K562 (cell line): ENCODE results near the gene RHAG. TPM values are rescaled to one million over a fixed set of nuclear protein-coding genes. Genes with fewer than 3 reads are reported as not detected.

ENCODE experiments used
- CCNT2 ChIP-seq: IDR thresholded peaks from 2 replicates; pipeline ENCODE4 v1.6.1; 2011; ENCODE audit warnings: borderline replicate concordance, low read depth, mild to moderate bottlenecking, moderate library complexity, mixed read lengths, low read length; ENCODE audit not compliant: insufficient read length; ENCODE audit errors: extremely low read depth
- CEBPB ChIP-seq: fragments of 450-650 bp; IDR thresholded peaks from 2 replicates; pipeline ENCODE4 v1.6.1; 2016; ENCODE audit warnings: missing genetic modification characterization, missing compliant biosample characterization
- CEBPG ChIP-seq, 3 experiments: fragments of 200-800 bp in 1 of 3; sonication (Bioruptor generic) in 1 of 3; sonication (generic) in 1 of 3; formaldehyde crosslinking in 1 of 3; IDR thresholded peaks in 2 of 3; conservative IDR thresholded peaks in 1 of 3; 2 replicates each; pipeline versions ENCODE4 v1.6.1 to v1.8.0; 2016 to 2022; ENCODE audit warnings: missing compliant biosample characterization in 2 of 3, missing genetic modification characterization in 2 of 3, mild to moderate bottlenecking in 1 of 3, missing genetic modification reagents in 1 of 3
- FOS ChIP-seq: IDR thresholded peaks from 3 replicates; pipeline ENCODE4 v1.6.1; 2011; ENCODE audit not compliant: insufficient read length; ENCODE audit errors: extremely low read depth
- HDAC1 ChIP-seq, 2 experiments: fragments of 450-650 bp; IDR thresholded peaks; 2 replicates each; pipeline ENCODE4 v1.6.1; 2016 to 2017; ENCODE audit warnings: inconsistent platforms in 1 of 2, mild to moderate bottlenecking in 1 of 2, moderate library complexity in 1 of 2
- HDAC2 ChIP-seq: fragments of 450-650 bp; IDR thresholded peaks from 2 replicates; pipeline ENCODE4 v1.6.1; 2016; ENCODE audit warnings: mild to moderate bottlenecking
- MTA1 ChIP-seq: fragments of 450-650 bp; IDR thresholded peaks from 2 replicates; pipeline ENCODE4 v1.6.1; 2017; ENCODE audit warnings: borderline replicate concordance
- NEUROD1 ChIP-seq: fragments of 150-350 bp; IDR thresholded peaks from 2 replicates; pipeline ENCODE4 v1.6.1; 2014; ENCODE audit warnings: borderline replicate concordance, low read length, low read depth; ENCODE audit not compliant: partially characterized antibody
- POLR2H ChIP-seq: IDR thresholded peaks from 2 replicates; pipeline ENCODE4 v1.6.1; 2016; ENCODE audit warnings: missing genetic modification characterization, low read depth, mild to moderate bottlenecking, control low read depth, missing compliant biosample characterization, moderate library complexity
- SMARCE1 ChIP-seq: fragments of 450-650 bp; IDR thresholded peaks from 2 replicates; pipeline ENCODE4 v1.7.1; 2016; ENCODE audit warnings: mild to moderate bottlenecking
- SOX6 ChIP-seq: fragments of 450-650 bp; IDR thresholded peaks from 2 replicates; pipeline ENCODE4 v1.6.1; 2014; ENCODE audit warnings: mild to moderate bottlenecking
- TEAD4 ChIP-seq, 2 experiments: sonication (generic) in 1 of 2; formaldehyde crosslinking in 1 of 2; IDR thresholded peaks; 2 replicates each; pipeline versions ENCODE4 v1.6.1 to v1.8.0; 2012 to 2022; ENCODE audit warnings: borderline replicate concordance in 1 of 2, inconsistent platforms in 1 of 2, low read length in 1 of 2, mild to moderate bottlenecking in 1 of 2, missing genetic modification reagents in 1 of 2
- TOE1 ChIP-seq, 2 experiments: fragments of 450-650 bp in 1 of 2; sonication (generic) in 1 of 2; formaldehyde crosslinking in 1 of 2; IDR thresholded peaks; 2 replicates each; pipeline versions ENCODE4 v1.7.1 to v1.8.0; 2016 to 2022; ENCODE audit warnings: borderline replicate concordance in 2 of 2, mild to moderate bottlenecking in 2 of 2, antibody characterized with exemption in 1 of 2, inconsistent platforms in 1 of 2, low read depth in 1 of 2, missing genetic modification reagents in 1 of 2, moderate library complexity in 1 of 2
- ZNF143 ChIP-seq: sonication (generic); formaldehyde crosslinking; IDR thresholded peaks from 2 replicates; pipeline ENCODE4 v1.9.0; 2022; ENCODE audit warnings: mild to moderate bottlenecking, missing genetic modification reagents
- polyA plus RNA-seq, 8 experiments: library from polyadenylated mRNA; depleted of rRNA in 4 of 8; stranded (reverse) in 5 of 8; unstranded in 3 of 8; fragments of >200 nt; fragmentation: Nextera tagmentation in 2 of 8; fragmentation: Illumina TruSeq in 1 of 8; extraction: Ambion mirVana in 2 of 8; extraction: Trizol in 1 of 8; gene quantifications; 2 replicates each; pipeline versions ENCODE4 v1.2.1 to v1.2.3, GENCODE V29; 2011 to 2014; ENCODE audit warnings: inconsistent platforms in 1 of 8, missing spikeins in 1 of 8
- total RNA-seq, 7 experiments: library from RNA; depleted of rRNA in 6 of 7; stranded (reverse); fragments of >200 nt in 6 of 7; fragmentation: Illumina TruSeq in 2 of 7; extraction: Trizol in 2 of 7; gene quantifications; 2 replicates each; pipeline versions ENCODE4 v1.2.1 to v1.2.3, GENCODE V29; 2011 to 2021; ENCODE audit warnings: low replicate concordance in 1 of 7
- TF ChIP-seq, protein P1 (sequence below): fragments of 450-650 bp; IDR thresholded peaks from 2 replicates; pipeline ENCODE4 v1.6.1; 2018; ENCODE audit not compliant: partially characterized antibody
- TF ChIP-seq, protein P2 (sequence below): fragments of 450-650 bp; formaldehyde crosslinking; IDR thresholded peaks from 2 replicates; pipeline ENCODE4 v1.4.0; 2022; ENCODE audit warnings: missing genetic modification characterization
- TF ChIP-seq, protein P3 (sequence below): fragments of 450-650 bp; IDR thresholded peaks from 2 replicates; pipeline ENCODE4 v1.6.1; 2016
- TF ChIP-seq, protein P4 (sequence below): fragments of 250-450 bp; sonication (Bioruptor Pico); IDR thresholded peaks from 2 replicates; pipeline ENCODE4 v1.9.0; 2021; ENCODE audit warnings: mild to moderate bottlenecking

The RHAG gene
- total and polyA plus RNA-seq, 9 of the 15 experiments (the other 6 are each of a cell fraction or from before 2014, with no cell fraction given), result 290 to 1,202 (median 505) TPM

DNA sequence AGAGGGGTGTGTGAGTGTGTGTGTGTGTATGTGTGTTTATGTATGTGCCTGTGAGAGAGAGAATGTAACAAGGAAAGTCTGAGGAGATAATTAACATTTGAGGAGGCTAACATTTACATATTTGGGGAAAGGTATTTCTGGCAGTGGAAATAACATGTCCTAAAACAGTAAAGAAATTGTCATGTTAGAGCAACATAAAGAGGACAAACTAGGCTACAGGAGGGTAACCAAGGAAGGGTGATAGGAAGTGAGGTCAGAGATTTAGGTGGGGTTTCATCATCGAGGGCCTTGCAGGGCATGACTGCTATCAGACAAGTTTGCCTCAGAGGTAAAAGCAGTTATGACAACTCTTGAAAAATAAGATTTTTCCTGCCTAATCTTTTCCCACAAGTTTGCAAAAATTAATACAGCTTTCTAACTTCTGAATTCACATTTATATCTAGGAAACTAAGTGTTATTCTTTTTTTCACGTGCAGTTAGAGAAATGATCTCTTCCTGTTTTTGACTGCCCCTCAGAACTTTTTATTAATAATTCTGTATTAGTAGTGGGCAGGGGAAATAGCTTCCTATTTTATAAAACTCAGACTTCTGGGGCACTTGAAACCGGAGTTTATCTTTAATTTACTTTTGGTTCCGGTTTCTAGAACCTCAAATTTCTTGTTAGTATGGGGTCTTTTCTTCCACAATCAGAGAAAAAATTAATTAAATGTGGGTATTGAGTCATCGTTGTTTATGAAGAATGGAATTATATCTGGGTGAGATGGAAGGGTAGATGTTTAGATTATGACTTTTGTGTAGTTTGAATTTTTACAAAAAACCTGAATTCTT is 30.5 kb upstream of the RHAG start (continued):
- TF ChIP-seq, protein P1, sequence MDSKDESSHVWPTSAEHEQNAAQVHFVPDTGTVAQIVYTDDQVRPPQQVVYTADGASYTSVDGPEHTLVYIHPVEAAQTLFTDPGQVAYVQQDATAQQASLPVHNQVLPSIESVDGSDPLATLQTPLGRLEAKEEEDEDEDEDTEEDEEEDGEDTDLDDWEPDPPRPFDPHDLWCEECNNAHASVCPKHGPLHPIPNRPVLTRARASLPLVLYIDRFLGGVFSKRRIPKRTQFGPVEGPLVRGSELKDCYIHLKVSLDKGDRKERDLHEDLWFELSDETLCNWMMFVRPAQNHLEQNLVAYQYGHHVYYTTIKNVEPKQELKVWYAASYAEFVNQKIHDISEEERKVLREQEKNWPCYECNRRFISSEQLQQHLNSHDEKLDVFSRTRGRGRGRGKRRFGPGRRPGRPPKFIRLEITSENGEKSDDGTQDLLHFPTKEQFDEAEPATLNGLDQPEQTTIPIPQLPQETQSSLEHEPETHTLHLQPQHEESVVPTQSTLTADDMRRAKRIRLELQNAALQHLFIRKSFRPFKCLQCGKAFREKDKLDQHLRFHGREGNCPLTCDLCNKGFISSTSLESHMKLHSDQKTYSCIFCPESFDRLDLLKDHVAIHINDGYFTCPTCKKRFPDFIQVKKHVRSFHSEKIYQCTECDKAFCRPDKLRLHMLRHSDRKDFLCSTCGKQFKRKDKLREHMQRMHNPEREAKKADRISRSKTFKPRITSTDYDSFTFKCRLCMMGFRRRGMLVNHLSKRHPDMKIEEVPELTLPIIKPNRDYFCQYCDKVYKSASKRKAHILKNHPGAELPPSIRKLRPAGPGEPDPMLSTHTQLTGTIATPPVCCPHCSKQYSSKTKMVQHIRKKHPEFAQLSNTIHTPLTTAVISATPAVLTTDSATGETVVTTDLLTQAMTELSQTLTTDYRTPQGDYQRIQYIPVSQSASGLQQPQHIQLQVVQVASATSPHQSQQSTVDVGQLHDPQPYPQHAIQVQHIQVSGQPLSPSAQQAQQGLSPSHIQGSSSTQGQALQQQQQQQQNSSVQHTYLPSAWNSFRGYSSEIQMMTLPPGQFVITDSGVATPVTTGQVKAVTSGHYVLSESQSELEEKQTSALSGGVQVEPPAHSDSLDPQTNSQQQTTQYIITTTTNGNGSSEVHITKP, result peak; percentile 17
- TF ChIP-seq SMARCE1, result 0 out of 2 replicates have a peak, but pooled peaks have one; percentile 55
- peak in 1 of 2 experiments; percentile 45; a peak in 1 of 4 replicates for TF ChIP-seq HDAC1 (IDR thresholded peaks at IDR 0.05)
- TF ChIP-seq HDAC2, result peak; percentile 79; the same call in 1 of the 2 replicates
- TF ChIP-seq FOS, result no peak
- TF ChIP-seq CCNT2, result peak; percentile 26
- TF ChIP-seq SOX6, result peak; percentile 37; the same call in 1 of the 2 replicates
- TF ChIP-seq ZNF143 (CRISPR knock-in tag), result no peak
- TF ChIP-seq CEBPG (CRISPR knock-in tag; IDR thresholded peaks at IDR 0.05), result peak; percentile 87
- peak; percentile 86 to 91 for TF ChIP-seq CEBPG (tag; conservative IDR thresholded peaks at IDR 0.05 in 1 of 2, IDR thresholded peaks at IDR 0.05 in 1 of 2)
- TF ChIP-seq, protein P2, sequence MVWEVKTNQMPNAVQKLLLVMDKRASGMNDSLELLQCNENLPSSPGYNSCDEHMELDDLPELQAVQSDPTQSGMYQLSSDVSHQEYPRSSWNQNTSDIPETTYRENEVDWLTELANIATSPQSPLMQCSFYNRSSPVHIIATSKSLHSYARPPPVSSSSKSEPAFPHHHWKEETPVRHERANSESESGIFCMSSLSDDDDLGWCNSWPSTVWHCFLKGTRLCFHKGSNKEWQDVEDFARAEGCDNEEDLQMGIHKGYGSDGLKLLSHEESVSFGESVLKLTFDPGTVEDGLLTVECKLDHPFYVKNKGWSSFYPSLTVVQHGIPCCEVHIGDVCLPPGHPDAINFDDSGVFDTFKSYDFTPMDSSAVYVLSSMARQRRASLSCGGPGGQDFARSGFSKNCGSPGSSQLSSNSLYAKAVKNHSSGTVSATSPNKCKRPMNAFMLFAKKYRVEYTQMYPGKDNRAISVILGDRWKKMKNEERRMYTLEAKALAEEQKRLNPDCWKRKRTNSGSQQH (CRISPR knock-in tag), result 0 out of 2 replicates have a peak, but pooled peaks have one; percentile 66
- peak; percentile 42; the same call in 1 of the 2 replicates for TF ChIP-seq TEAD4 (IDR thresholded peaks at IDR 0.05; ENCODE audit: low read length)
- TF ChIP-seq TEAD4 (CRISPR knock-in tag; IDR thresholded peaks at IDR 0.05; ENCODE audit: borderline replicate concordance), result no peak
- TF ChIP-seq MTA1, result 0 out of 2 replicates have a peak, but pooled peaks have one; percentile 63
- TF ChIP-seq, protein P3, sequence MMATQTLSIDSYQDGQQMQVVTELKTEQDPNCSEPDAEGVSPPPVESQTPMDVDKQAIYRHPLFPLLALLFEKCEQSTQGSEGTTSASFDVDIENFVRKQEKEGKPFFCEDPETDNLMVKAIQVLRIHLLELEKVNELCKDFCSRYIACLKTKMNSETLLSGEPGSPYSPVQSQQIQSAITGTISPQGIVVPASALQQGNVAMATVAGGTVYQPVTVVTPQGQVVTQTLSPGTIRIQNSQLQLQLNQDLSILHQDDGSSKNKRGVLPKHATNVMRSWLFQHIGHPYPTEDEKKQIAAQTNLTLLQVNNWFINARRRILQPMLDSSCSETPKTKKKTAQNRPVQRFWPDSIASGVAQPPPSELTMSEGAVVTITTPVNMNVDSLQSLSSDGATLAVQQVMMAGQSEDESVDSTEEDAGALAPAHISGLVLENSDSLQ, result 0 out of 2 replicates have a peak, but pooled peaks have one; percentile 41
- peak; percentile 53 for TF ChIP-seq TOE1 (IDR thresholded peaks at IDR 0.05; ENCODE audit: borderline replicate concordance)
- TF ChIP-seq TOE1 (CRISPR knock-in tag; IDR thresholded peaks at IDR 0.05; ENCODE audit: borderline replicate concordance, low read depth), result no peak
- TF ChIP-seq CEBPB (tag), result peak; percentile 90
- TF ChIP-seq, protein P4, sequence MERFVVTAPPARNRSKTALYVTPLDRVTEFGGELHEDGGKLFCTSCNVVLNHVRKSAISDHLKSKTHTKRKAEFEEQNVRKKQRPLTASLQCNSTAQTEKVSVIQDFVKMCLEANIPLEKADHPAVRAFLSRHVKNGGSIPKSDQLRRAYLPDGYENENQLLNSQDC, result no peak
- peak; percentile 52 for TF ChIP-seq NEUROD1
- TF ChIP-seq POLR2H (tag), result peak; percentile 12; the same call in 1 of the 2 replicates
